GM12864 (cell line): Measurements from ENCODE around the gene MLNR.

Experiments
- DNase-seq: peaks from one replicate; pipeline ENCODE4 v3.0.0-alpha.2; 2011; ENCODE audit warnings: low read depth
- H3K4me3 ChIP-seq: 2 replicates; pipeline ENCODE4 v1.5.1; 2011; ENCODE audit warnings: mild to moderate bottlenecking, low read depth, low read length, control low read depth
- TF ChIP-seq, protein P1 (sequence below): IDR thresholded peaks from 2 replicates; pipeline ENCODE4 v1.5.1; 2011; ENCODE audit warnings: low read depth, mild to moderate bottlenecking, moderate library complexity, low read length, control low read depth, inconsistent platforms; ENCODE audit errors: missing control alignments

MLNR gene

DNA sequence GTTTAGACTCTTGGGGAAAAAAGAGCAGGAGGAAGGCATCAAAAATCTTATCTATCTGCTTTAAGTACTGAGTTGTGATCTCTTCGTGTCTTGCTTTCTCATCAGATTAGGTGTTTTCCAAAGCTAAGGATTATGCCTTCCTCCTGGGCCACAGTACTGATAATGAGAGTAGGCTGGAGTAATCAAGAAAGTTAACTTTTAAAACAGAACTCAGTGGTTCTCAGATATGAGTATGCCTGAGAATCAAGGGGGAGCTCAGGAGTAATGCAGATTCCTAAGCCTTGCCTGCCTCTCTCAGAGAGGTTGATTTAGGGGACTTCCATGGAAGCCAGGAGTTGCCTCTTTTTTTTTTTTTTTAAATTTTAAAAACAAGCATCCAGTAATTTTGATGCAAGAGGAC lies 51.1 kb downstream of the MLNR start:
- TF ChIP-seq, protein P1, sequence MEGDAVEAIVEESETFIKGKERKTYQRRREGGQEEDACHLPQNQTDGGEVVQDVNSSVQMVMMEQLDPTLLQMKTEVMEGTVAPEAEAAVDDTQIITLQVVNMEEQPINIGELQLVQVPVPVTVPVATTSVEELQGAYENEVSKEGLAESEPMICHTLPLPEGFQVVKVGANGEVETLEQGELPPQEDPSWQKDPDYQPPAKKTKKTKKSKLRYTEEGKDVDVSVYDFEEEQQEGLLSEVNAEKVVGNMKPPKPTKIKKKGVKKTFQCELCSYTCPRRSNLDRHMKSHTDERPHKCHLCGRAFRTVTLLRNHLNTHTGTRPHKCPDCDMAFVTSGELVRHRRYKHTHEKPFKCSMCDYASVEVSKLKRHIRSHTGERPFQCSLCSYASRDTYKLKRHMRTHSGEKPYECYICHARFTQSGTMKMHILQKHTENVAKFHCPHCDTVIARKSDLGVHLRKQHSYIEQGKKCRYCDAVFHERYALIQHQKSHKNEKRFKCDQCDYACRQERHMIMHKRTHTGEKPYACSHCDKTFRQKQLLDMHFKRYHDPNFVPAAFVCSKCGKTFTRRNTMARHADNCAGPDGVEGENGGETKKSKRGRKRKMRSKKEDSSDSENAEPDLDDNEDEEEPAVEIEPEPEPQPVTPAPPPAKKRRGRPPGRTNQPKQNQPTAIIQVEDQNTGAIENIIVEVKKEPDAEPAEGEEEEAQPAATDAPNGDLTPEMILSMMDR, result no peak
- no peak for DNase-seq
- no peak overlapping the region for H3K4me3 ChIP-seq
